Stimulated activated CD8-positive, alpha-beta memory T cell treated with anti-CD3 and anti-CD28 coated beads, Interleukin-12 subunit alpha, Interleukin-12 subunit beta, amount 100 ng/mL, for 24 hours (primary cell): ENCODE data around the gene TK2.

ENCODE experiments used
- DNase-seq: peaks from one replicate; pipeline ENCODE4 v3.0.0-alpha.2; 2020; ENCODE audit errors: extremely low read depth

The TK2 gene

GRCh38 chr16:66547101-66547989 lies 2.6 kb downstream of the TK2 start:
- no peak for DNase-seq

GRCh38 chr16:66544016-66544757 lies 5.7 kb downstream of the TK2 start:
- no peak for DNase-seq

GRCh38 chr16:66543541-66543940 lies 6.4 kb downstream of the TK2 start:
- no peak for DNase-seq

GRCh38 chr16:66542396-66542795 lies 7.5 kb downstream of the TK2 start:
- no peak for DNase-seq

- no peak for DNase-seq
Measured at GRCh38 chr16:66541388-66542355, 8.2 kb downstream of the TK2 start.

GRCh38 chr16:66539623-66540469 lies 10.1 kb downstream of the TK2 start:
- no peak for DNase-seq

GRCh38 chr16:66538910-66539309 lies 11.0 kb downstream of the TK2 start:
- no peak for DNase-seq

GRCh38 chr16:66537236-66537635 lies 12.7 kb downstream of the TK2 start:
- DNase-seq: no peak

GRCh38 chr16:66536525-66536924 lies 13.4 kb downstream of the TK2 start:
- no peak for DNase-seq

- DNase-seq: no peak
Measured at GRCh38 chr16:66534376-66534799, 15.5 kb downstream of the TK2 start.

GRCh38 chr16:66529475-66529874 lies 20.4 kb downstream of the TK2 start:
- DNase-seq: no peak

GRCh38 chr16:66528294-66528693 lies 21.6 kb downstream of the TK2 start:
- DNase-seq: no peak

GRCh38 chr16:66525396-66526180 lies 24.3 kb downstream of the TK2 start:
- DNase-seq: no peak

GRCh38 chr16:66524601-66525164 lies 25.2 kb downstream of the TK2 start:
- DNase-seq: no peak

GRCh38 chr16:66523861-66524354 lies 26.0 kb downstream of the TK2 start:
- no peak for DNase-seq

- DNase-seq: no peak
Measured at GRCh38 chr16:66522816-66523590, 26.9 kb downstream of the TK2 start.

GRCh38 chr16:66521951-66522771 lies 27.8 kb downstream of the TK2 start:
- peak; percentile 82 for DNase-seq

GRCh38 chr16:66521252-66521713 lies 28.6 kb downstream of the TK2 start:
- no peak for DNase-seq
